Central memory CD8-positive, alpha-beta T cell (primary cell): ENCODE data around the gene ESR2.
"Not testable (repeated sequence)": the region's sequence is repeated elsewhere in the genome, so short reads cannot be mapped to it uniquely, and the experiment has no call there.

Experiments
- ATAC-seq: fragments of 150-1000 bp; cut with Tn5 transposase; replicated peaks from 2 replicates; pipeline ENCODE4 v1.10.0; 2022; ENCODE audit warnings: mild to moderate bottlenecking, moderate FRiP score, moderate number of reproducible peaks; ENCODE audit not compliant: poor library complexity, severe bottlenecking; ENCODE audit errors: extremely low read depth
- DNase-seq, 2 donors: peaks; one replicate each; pipeline ENCODE4 v3.0.0; 2021; ENCODE audit warnings: low spot score in 2 of 2
- H3K27ac Mint-ChIP-seq: one replicate; pipeline ENCODE4 v1.8.0; 2022; ENCODE audit warnings: low read depth, mild to moderate bottlenecking, moderate library complexity, mixed read lengths
- H3K27me3 Mint-ChIP-seq: one replicate; pipeline ENCODE4 v1.8.0; 2022; ENCODE audit warnings: mixed read lengths
- H3K36me3 Mint-ChIP-seq: one replicate; pipeline ENCODE4 v1.8.0; 2022; ENCODE audit warnings: mild to moderate bottlenecking, moderate library complexity, mixed read lengths; ENCODE audit not compliant: insufficient read depth
- H3K4me1 Mint-ChIP-seq: one replicate; pipeline ENCODE4 v1.8.0; 2022; ENCODE audit warnings: mixed read lengths
- H3K4me3 Mint-ChIP-seq: one replicate; pipeline ENCODE4 v1.8.0; 2022; ENCODE audit warnings: mild to moderate bottlenecking, moderate library complexity, mixed read lengths
- H3K9me3 Mint-ChIP-seq: one replicate; pipeline ENCODE4 v1.8.0; 2022; ENCODE audit warnings: mixed read lengths

The ESR2 gene

DNA sequence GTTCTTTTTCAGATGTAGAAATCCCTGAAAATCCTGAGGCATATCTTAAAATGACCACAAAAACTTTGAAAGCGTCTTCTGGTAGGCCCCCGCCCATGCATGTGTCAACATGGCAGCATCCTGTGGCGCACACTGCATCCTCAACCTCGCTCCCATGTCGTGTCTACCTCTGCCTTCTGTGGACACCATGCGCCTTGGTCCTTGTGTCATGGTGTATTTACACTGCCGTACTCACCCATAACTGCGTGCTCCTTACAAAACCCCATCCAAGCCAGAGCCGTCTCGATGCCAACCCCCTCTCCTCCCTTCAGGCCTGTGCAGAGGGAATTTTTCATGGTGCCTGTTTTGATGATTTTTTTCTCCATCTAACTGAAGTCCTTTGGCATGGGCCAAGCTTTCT lies 78.9 kb downstream of the ESR2 start:
- Mint-ChIP-seq H3K4me1 (no peaks in the 10 kb centered on the region), H3K9me3 (no peaks in the 10 kb centered on the region), H3K27ac (no peak overlapping the region), H3K36me3 (peaks cover 81% of the 10 kb centered on the region), H3K4me3 (no peak overlapping the region), H3K27me3 (no peaks in the 10 kb centered on the region)
- DNase-seq = no peak
- ATAC-seq = no peak

DNA sequence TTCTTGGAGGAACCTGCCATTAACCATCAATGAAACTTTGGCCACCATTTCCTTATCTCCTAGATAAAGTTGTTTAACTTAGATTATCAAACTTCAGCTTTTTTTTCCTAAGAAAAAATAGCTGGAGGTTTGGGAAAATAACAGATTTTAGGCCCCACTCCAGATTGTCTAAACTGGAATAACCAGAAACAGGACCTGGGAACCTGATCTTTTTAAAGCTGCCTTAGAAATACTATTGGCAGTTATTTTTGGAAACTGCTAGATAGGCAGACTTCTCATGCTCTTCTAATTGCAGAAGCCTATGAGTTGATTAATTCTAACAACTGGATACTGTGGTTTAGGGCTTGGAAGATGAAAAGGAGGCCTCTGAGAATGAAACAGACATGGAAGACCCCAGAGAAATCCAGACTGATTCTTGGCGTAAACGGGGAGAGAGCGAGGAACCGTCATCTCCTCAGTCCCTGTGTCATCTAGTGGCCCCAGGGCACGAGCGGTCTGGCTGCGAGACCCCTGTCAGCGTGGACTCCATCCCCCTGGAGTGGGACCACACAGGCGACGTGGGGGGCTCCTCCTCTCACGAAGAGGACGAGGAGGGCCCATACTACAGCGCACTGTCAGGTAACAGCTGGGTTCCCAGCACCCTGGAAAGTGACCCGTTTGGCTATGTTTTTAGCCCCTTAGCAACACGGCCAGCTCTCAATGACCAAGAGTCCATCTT lies 80.2 kb downstream of the ESR2 start:
- H3K9me3 Mint-ChIP-seq = no peaks in the 10 kb centered on the region
- DNase-seq = no peak
- H3K27ac Mint-ChIP-seq = no peak overlapping the region
- ATAC-seq = no peak
- H3K4me3 Mint-ChIP-seq = no peak overlapping the region
- H3K4me1 Mint-ChIP-seq = no peaks in the 10 kb centered on the region
- peaks cover 81% of the 10 kb centered on the region for H3K36me3 Mint-ChIP-seq
- no peaks in the 10 kb centered on the region for H3K27me3 Mint-ChIP-seq

DNA sequence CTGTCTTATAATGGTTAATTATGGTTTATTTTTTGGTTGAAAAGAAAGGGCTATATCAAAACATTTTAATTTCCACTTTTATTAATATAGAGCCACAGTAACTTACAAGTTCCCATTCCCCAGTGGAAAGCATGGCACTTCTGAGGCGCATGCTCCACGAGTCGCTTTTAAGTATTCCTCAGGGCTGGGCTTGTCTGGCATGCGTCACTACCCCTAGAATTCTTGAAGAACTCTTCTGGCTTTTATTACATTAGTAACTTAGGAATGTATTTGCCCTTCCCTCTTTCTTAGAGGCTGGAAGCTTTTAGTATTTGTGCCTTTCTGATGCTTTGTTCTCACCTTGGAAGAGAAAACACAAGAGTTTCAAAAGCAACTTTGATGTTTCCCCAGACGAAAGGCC lies 81.1 kb downstream of the ESR2 start:
- peak overlapping the region; percentile 25 for H3K27ac Mint-ChIP-seq
- H3K36me3 Mint-ChIP-seq = peaks cover 79% of the 10 kb centered on the region
- no peaks in the 10 kb centered on the region for H3K27me3 Mint-ChIP-seq
- no peaks in the 10 kb centered on the region for H3K9me3 Mint-ChIP-seq
- no peak overlapping the region for H3K4me3 Mint-ChIP-seq
- no peak for ATAC-seq
- H3K4me1 Mint-ChIP-seq = no peaks in the 10 kb centered on the region
- DNase-seq = no peak

DNA sequence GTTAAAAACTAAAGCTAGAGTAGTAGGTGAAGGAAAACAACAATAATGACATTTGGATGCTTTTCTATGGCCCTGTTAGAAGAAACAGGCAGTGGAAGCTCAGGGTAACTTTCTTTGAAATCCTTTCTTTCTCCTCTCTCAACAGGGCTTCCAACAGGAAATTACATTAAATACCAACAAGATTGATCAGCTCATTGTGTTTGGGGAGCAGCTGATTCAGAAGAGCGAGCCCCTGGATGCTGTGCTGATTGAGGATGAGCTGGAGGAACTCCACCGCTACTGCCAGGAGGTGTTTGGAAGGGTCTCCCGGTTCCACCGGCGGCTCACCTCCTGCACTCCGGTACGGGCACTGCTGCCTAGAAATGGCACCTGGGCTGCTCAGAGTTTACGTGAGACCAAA lies 81.5 kb downstream of the ESR2 start:
- H3K36me3 Mint-ChIP-seq = peaks cover 78% of the 10 kb centered on the region

DNA sequence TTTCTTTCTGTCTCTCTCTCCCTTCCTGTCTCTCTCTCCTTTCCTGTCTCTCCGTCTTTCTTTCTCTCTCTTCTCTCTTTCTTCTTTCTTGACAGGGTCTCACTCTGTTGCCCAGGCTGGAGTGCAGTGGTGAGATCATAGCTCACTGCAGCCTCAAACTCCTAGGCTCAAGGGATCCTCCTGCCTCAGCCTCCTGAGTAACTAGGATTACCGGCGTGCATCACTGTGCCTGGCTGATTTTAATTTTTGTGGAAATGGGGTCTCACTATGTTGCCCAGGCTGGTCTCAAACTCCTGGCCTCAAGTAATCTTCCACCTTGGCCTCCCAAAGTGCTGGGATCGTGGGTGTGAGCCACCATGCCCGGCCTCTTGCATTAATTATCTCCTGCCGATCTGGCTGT lies 83.3 kb downstream of the ESR2 start:
- H3K4me3 Mint-ChIP-seq, ATAC-seq: not testable (repeated sequence)
- peaks cover 65% of the 10 kb centered on the region for H3K36me3 Mint-ChIP-seq

More for the DNA sequence above, 81.5 kb downstream of the ESR2 start:
- peak overlapping the region; percentile 25 for H3K27ac Mint-ChIP-seq
- no peak for ATAC-seq
- no peaks in the 10 kb centered on the region for H3K4me1 Mint-ChIP-seq
- no peak for DNase-seq
- H3K9me3 Mint-ChIP-seq = no peaks in the 10 kb centered on the region
- H3K27me3 Mint-ChIP-seq = no peaks in the 10 kb centered on the region
- H3K4me3 Mint-ChIP-seq = no peak overlapping the region

DNA sequence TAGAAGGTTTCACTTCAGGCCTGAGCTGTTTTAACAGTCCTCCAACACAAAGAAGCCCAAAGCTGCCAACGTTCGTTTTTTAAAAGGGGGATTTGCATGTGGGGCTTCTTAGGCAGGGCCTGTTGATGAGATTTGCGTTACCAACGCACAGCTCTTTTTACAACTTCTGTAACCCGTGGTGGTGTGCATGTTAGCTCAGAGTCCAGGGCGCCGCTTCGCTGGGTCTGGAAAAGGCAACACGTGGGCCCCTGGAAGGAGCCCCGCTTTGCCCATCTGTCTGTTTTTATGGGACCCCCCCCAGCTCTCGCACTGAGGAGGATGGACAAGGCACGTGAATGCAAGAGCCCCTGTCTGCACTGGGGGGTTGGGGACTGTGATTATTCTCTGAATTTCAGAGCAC lies 84.0 kb downstream of the ESR2 start:
- Mint-ChIP-seq H3K27ac (peak overlapping the region; percentile 78), H3K4me3 (no peak overlapping the region), H3K36me3 (peaks cover 62% of the 10 kb centered on the region), H3K4me1 (peaks cover 6% of the 10 kb centered on the region), H3K27me3 (no peaks in the 10 kb centered on the region), H3K9me3 (no peaks in the 10 kb centered on the region)
- no peak for DNase-seq
- ATAC-seq = no peak

More for the DNA sequence above, 83.3 kb downstream of the ESR2 start:
- not testable (repeated sequence) for H3K9me3 Mint-ChIP-seq, DNase-seq, H3K27me3 Mint-ChIP-seq, H3K4me1 Mint-ChIP-seq
- peak overlapping the region; percentile 78 for H3K27ac Mint-ChIP-seq

DNA sequence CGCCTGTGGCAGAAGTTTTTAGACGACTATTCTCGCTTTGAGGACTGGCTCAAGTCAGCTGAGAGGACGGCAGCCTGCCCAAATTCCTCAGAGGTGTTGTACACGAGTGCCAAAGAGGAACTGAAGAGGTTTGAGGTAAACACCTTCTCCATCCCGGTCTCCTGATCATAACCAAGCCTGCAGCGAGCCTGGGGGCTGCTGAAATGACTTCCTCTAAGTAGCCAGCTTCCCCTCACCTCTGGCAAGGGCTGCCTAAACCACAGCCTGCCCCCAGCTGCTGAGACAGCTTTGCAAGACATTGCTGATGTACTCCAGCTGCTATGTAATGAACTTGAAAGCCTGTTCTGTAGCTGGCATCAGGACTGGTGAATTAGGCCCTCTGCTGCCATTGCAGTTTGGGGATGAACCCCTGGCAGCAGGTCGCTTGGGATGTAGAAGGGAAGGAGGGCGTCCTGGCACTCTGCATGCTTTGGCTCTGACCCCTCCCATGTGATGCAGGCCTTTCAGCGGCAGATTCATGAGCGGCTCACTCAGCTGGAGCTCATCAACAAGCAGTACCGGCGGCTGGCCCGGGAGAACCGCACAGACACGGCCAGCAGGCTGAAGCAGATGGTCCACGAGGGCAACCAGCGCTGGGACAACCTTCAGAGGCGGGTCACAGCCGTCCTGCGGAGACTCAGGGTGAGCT lies 84.6 kb downstream of the ESR2 start:
- ATAC-seq = no peak
- H3K27ac Mint-ChIP-seq = no peak overlapping the region
- H3K9me3 Mint-ChIP-seq = no peaks in the 10 kb centered on the region
- H3K36me3 Mint-ChIP-seq = peaks cover 56% of the 10 kb centered on the region
- H3K4me3 Mint-ChIP-seq = no peak overlapping the region
- DNase-seq = no peak
- H3K4me1 Mint-ChIP-seq = peaks cover 6% of the 10 kb centered on the region
- no peaks in the 10 kb centered on the region for H3K27me3 Mint-ChIP-seq

DNA sequence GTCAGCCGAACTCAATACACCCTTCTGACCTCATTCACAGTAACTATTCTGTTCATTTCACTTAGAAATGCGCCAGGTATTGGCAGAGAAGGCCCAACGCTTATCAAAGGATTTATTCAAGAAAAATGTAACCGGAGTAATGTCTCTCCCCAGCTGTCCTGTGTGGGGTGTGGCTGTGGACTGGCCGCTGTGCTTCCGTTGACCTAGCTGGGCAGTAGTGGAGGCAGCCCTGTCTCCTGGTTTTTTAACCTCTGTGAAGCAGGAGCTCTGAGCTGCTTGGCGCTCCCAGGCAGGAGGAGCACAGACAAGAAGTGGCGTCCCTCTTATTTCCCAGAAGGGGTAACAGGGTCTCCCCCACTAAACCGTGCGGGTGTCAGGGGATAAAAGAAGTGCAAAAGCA lies 85.2 kb downstream of the ESR2 start:
- H3K4me3 Mint-ChIP-seq = no peak overlapping the region
- H3K36me3 Mint-ChIP-seq = peaks cover 54% of the 10 kb centered on the region
- peaks cover 6% of the 10 kb centered on the region for H3K4me1 Mint-ChIP-seq
- no peaks in the 10 kb centered on the region for H3K9me3 Mint-ChIP-seq
- no peak overlapping the region for H3K27ac Mint-ChIP-seq
- DNase-seq = no peak
- no peaks in the 10 kb centered on the region for H3K27me3 Mint-ChIP-seq
- no peak for ATAC-seq

DNA sequence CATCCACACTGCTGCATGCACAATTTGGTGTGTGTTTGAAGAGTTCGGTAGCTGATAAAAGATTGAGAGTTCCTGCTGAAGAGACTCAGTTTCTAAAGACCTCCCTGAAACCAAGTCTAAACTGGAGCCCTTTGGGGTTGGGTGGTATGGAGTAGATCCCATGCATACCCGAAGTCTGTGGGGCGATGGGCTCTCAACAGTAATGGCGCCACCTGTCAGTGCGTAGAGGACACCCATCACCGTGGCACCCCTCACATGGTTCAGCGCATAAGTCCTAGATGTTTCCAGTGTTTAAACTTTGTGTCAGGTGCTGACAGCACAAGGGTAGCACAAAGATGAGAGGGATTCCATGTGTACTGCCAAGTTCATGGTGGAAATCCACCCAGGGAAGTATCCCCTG lies 85.9 kb downstream of the ESR2 start:
- ATAC-seq = no peak
- DNase-seq = no peak
- Mint-ChIP-seq H3K9me3 (no peaks in the 10 kb centered on the region), H3K27ac (no peak overlapping the region), H3K4me3 (no peak overlapping the region), H3K27me3 (no peaks in the 10 kb centered on the region), H3K36me3 (peaks cover 52% of the 10 kb centered on the region), H3K4me1 (peaks cover 6% of the 10 kb centered on the region)

DNA sequence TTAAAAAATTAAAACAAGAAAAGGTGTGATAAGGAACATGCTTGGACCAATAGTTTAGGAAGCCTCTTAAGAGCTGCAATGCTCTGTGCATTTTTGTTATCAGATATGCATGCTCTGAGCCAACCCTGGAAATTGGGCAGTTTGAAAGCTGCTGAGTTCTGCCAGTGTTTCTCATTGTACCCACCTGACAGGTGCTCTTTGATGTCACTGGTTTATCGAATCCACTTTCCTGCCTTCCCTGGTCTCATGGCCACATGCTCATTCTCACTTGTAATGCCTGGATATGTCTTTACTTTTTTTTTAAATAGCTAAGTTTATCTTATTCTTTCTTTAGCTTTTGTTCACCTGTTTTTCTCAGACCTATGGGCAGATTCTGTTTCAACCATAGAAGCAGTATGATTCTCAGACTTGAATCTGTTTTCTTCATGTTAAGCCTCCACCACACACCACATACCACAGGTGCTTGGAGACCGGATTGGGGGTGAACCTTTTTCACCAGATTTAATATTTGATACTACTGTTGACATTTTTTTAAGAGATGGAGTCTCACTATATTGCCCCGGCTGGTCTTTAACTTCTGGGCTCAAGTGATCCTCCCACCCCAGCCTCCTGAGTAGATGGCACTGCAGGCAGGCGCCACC lies 90.7 kb downstream of the ESR2 start:
- Mint-ChIP-seq H3K27me3 (no peaks in the 10 kb centered on the region), H3K36me3 (peaks cover 28% of the 10 kb centered on the region), H3K4me1 (peaks cover 11% of the 10 kb centered on the region), H3K4me3 (no peak overlapping the region), H3K9me3 (no peaks in the 10 kb centered on the region), H3K27ac (no peak overlapping the region)
- ATAC-seq (no peak), DNase-seq (no peak)

DNA sequence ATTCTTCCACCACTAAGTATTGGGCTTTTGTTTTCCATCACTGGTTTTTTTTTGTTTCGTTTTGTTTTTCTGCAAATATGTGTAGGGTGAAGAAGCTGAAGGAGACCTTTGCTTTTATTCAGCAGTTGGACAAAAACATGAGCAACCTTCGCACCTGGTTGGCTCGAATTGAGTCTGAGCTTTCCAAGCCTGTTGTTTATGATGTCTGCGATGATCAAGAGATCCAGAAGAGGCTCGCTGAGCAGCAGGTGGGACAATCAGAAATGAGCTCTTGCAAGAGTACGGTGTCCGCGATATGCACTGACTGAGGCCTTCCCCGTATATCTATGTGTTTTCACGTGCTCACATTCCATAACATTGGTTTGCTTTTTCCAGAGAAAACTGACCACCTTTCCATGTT lies 91.5 kb downstream of the ESR2 start:
- H3K36me3 Mint-ChIP-seq = peaks cover 25% of the 10 kb centered on the region
- no peak for DNase-seq
- peaks cover 11% of the 10 kb centered on the region for H3K4me1 Mint-ChIP-seq
- H3K4me3 Mint-ChIP-seq = no peak overlapping the region
- no peak for ATAC-seq
- no peak overlapping the region for H3K27ac Mint-ChIP-seq
- H3K9me3 Mint-ChIP-seq = no peaks in the 10 kb centered on the region
- no peaks in the 10 kb centered on the region for H3K27me3 Mint-ChIP-seq

DNA sequence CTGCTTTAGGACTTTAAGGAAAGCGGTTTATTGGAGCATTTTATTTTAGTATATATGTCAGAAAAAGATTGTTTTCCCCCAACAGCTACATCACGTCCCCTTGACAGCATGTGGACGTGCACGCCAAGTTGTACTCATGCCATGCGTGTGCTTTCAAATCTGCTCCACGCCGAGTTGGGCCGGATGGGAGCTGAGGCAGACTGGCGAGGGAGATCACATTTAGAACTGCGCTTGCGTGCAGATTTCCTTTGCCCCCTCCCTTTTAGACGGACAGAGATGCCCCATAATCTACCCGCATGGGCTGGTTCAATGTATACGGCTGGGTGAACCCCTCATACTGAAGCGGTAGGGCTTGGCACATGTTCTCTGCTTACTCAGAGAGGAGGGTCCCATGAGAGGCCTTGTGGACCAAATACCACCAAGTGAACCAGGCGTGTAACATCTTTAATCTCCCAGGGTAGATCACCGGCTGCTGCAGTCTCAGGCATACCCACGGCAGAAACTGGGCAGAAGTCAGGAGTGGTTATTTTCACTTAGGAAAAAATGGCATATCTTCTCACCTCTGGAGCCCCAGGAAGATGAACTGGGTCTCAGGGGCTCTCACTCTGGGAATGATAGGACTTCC lies 92.1 kb downstream of the ESR2 start:
- no peak overlapping the region for H3K27ac Mint-ChIP-seq
- no peaks in the 10 kb centered on the region for H3K9me3 Mint-ChIP-seq
- no peak for DNase-seq
- no peaks in the 10 kb centered on the region for H3K27me3 Mint-ChIP-seq
- peaks cover 14% of the 10 kb centered on the region for H3K4me1 Mint-ChIP-seq
- H3K4me3 Mint-ChIP-seq = no peak overlapping the region
- no peak for ATAC-seq
- H3K36me3 Mint-ChIP-seq = peaks cover 24% of the 10 kb centered on the region
